NCI-H1092 (cell line): ENCODE data around the gene PDZD7.

ENCODE experiments used
- DNase-seq: peaks from one replicate; lab custom pipeline; 2025; lab: John Stamatoyannopoulos, UW

PDZD7 gene

DNA sequence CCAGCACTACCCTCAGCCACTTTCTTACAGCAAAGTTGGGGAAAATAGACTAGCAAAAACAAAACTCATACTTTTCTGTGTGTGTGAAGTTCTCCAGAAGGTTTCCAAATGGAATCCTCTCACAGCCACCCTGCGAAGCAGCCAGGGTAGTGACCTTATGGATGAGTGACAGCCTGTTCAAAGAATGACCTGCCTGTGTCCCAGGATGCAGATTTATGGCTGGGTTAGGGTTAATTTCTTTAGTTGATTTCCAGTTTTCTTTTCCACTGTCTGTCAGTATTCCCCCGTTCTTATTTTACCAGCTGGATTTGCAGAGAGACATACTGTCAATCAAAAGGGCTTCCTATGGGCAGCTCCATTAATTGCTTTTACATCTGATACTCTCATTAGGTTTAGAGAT lies 64.0 kb downstream of the PDZD7 start:
- no peak for DNase-seq

DNA sequence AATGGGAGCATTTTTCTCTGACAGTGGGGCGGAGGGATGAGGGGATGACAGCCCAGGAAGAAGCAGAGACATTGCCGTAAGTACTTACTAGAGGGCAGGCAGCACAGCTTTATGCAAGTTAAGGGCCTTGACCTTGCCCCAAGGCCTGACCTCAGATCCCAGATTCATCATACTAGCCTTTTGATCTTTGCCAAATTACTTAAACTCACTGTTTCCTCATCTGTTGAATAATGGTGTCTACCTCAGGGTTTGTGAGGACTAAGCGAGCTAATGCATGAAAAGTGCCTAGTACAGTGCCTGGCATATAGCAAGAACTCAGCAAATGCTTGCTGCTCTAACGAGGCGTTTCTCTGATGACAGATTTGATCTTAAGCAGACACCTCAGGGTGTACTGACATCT lies 65.1 kb downstream of the PDZD7 start:
- DNase-seq, result no peak

DNA sequence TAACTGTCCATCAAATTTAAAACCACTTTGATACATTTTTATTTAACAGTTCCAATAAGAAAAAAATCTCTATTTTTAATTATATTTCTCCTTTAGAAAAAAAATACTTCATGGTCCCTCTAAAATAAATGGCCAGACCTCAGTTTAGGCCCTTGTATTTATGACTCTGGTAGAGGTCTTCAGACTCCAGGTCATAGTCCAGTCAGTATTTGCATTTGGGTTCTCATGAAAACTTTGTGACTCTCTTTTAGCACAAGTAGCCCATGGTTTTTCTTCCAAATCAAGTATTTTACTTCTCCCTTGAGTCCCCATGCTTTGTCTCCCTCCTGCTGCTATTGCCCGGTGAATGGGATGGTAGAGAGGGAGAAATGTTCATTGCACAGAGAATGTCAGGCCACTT lies 67.1 kb downstream of the PDZD7 start:
- DNase-seq, result no peak

DNA sequence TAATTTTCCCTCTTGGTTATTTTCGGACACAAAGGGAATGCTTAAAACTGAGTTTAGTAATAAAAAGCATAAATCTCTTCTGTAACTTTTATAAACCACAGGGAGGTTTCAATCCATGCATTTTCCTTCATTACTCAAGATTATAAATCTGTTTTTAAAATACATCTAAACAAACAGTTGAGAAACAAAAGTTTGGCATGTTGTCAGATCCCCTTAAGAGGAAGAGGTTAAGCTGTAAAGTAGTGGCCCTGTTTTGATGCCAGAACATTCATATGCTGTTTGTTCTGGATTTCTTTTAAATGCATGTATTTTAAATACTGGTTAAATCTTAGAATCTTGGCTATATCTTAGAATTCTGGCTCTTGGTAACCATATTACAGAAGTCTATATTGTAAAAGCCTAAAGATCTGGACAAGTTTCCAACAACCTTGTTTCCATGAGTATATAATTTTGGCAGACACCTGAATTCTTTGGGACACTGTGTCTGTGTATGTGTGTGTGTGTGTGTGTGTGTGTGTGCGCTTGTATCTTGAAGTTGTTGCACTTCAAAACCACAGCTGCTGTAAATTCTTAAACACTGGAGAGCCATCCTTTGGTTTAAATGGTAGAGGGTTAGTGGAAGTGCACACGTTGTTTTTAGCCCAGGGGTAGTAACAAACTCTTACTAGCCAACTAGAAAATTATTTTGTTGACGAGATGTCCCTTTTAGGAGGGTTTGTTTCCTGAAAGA lies 68.4 kb downstream of the PDZD7 start:
- DNase-seq, result no peak

DNA sequence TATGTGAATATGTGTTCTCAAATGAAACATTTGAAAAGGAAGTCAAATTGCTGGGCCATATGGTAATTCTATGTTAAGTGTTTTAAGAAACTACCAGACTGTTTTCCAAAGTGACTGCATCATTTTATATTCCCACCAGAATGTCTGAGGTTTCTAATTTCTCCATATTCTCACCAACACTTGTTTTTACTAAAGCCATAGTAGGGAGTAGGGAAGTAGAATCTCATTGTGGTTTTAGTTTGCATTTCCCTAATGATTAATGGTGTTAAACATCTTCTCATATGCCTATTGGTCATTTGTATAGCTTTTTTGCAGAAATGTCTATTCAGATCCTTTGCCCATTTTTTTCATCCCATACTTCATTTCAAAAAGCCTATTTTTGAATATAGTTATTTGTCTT lies 70.7 kb downstream of the PDZD7 start:
- no peak for DNase-seq
